ENCODE measurements around the gene EVC2.

- TF ChIP-seq CTCF (conservative IDR thresholded peaks at IDR 0.05; ENCODE audit: low read length) = no peak
- TF ChIP-seq EZH2phosphoT487 (IDR thresholded peaks at IDR 0.05; ENCODE audit: borderline replicate concordance, low read depth, low read length) = no peak
Observed at GRCh38 chr4:5573965-5574364, 134.4 kb downstream of the EVC2 start.
